Measurements from ENCODE around the gene SIRT5. TPM values are rescaled to one million over a fixed set of nuclear protein-coding genes. Genes with fewer than 3 reads are reported as not detected.
A peak's percentile ranks its signal among the peaks of the same experiment; 100 is the strongest.

Gene SIRT5
- polyA plus RNA-seq, 3 donors, result 3.3 to 5.0 (median 3.4) TPM

- Histone ChIP-seq H3K9ac (ENCODE audit: insufficient read depth, low read length, poor library complexity, severe bottlenecking) (no peak overlapping the region), H3K4me2 (replicated peaks; ENCODE audit: extremely low read depth, low read length, poor library complexity, severe bottlenecking) (no peak overlapping the region), H3K9me3 (replicated peaks in 1 of 2; ENCODE audit: control insufficient read depth in 1 of 2, insufficient read depth in 1 of 2, low read length in 2 of 2) (no peaks in the 10 kb centered on the region), H3K4me1 (ENCODE audit: control insufficient read depth in 1 of 2, insufficient read depth in 2 of 2, low read length in 2 of 2) (no peaks in the 10 kb centered on the region), H2AFZ (ENCODE audit: insufficient read depth, low read depth, low read length, poor library complexity, severe bottlenecking) (no peak overlapping the region), H3K27me3 (ENCODE audit: control insufficient read depth in 2 of 2, insufficient read depth in 2 of 2, low read length in 2 of 2) (no peaks in the 10 kb centered on the region), H3K27ac (ENCODE audit: low read depth in 1 of 2, low read length in 2 of 2) (no peak overlapping the region), H3K4me3 (replicated peaks in 1 of 3; ENCODE audit: low read depth in 2 of 3, low read length in 3 of 3) (no peak overlapping the region), H4K20me1 (ENCODE audit: insufficient read depth, low read length) (peaks cover 31% of the 10 kb centered on the region), H3K36me3 (replicated peaks in 1 of 2; ENCODE audit: control insufficient read depth in 1 of 2, insufficient read depth in 2 of 2, low read length in 2 of 2) (peaks cover 5 to 44% of the 10 kb centered on the region in 2 donors), H3K79me2 (ENCODE audit: insufficient read depth, low read length) (peaks cover 72% of the 10 kb centered on the region)
- TF ChIP-seq, protein P1, sequence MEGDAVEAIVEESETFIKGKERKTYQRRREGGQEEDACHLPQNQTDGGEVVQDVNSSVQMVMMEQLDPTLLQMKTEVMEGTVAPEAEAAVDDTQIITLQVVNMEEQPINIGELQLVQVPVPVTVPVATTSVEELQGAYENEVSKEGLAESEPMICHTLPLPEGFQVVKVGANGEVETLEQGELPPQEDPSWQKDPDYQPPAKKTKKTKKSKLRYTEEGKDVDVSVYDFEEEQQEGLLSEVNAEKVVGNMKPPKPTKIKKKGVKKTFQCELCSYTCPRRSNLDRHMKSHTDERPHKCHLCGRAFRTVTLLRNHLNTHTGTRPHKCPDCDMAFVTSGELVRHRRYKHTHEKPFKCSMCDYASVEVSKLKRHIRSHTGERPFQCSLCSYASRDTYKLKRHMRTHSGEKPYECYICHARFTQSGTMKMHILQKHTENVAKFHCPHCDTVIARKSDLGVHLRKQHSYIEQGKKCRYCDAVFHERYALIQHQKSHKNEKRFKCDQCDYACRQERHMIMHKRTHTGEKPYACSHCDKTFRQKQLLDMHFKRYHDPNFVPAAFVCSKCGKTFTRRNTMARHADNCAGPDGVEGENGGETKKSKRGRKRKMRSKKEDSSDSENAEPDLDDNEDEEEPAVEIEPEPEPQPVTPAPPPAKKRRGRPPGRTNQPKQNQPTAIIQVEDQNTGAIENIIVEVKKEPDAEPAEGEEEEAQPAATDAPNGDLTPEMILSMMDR (IDR thresholded peaks at IDR 0.05), result no peak
- DNase-seq, result no peak
- intact Hi-C loops (cut with micrococcal nuclease), result no loop called here
- Mint-ChIP-seq H3K4me1 (peaks cover 7% of the 10 kb centered on the region), H3K36me3 (peaks cover 22 to 30% of the 10 kb centered on the region in 2 donors), H3K9me3 (peaks cover 0 to 3% (median 0%) of the 10 kb centered on the region in 7 donors), H3K4me3 (no peak overlapping the region), H3K27ac (no peak overlapping the region), H3K27me3 (ENCODE audit: low read depth in 3 of 3) (peaks cover 0 to 2% (median 0%) of the 10 kb centered on the region in 3 donors)
- no CpG with 5 or more reads among the region's 1 CpG for WGBS (ENCODE audit: insufficient coverage)
Observed at GRCh38 chr6:13655700-13656099, 81.3 kb downstream of the SIRT5 start.

DNA sequence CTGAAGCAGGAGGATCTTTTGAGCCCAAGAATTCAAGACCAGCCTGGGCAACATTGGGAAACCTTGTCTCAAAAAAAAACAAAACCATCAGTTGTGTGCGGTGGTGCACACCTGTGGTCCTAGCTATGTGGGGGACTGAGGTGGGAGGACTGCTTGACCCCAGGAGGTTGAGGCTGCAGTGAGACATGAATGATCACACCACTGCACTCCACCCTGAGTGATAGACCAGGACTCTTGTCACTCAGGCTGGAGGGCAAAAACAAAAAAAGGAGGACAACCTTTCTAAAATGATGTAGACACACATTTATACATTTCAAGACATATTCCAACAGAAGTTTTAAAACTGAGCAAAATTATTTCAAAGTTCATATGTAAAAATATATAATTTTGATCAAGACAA lies 85.9 kb downstream of the SIRT5 start:
- no peaks in the 10 kb centered on the region for H3K9me3 ChIP-seq (replicated peaks in 1 of 2; ENCODE audit: control insufficient read depth in 1 of 2, insufficient read depth in 1 of 2, low read length in 2 of 2)
- H3K4me3 Mint-ChIP-seq, result no peak overlapping the region
- H3K79me2 ChIP-seq (ENCODE audit: insufficient read depth, low read length), result peaks cover 98% of the 10 kb centered on the region
- H3K36me3 Mint-ChIP-seq, result peaks cover 9 to 14% of the 10 kb centered on the region in 2 donors
- H3K4me1 Mint-ChIP-seq, result peaks cover 36% of the 10 kb centered on the region
- no peak overlapping the region for H3K4me2 ChIP-seq (replicated peaks; ENCODE audit: extremely low read depth, low read length, poor library complexity, severe bottlenecking)
- no peak overlapping the region for H3K4me3 ChIP-seq (replicated peaks in 1 of 3; ENCODE audit: low read depth in 2 of 3, low read length in 3 of 3)
- no peak for DNase-seq
- intact Hi-C loops (cut with micrococcal nuclease), result loop anchor here in 1 of 2 donors (10.0 kb wide), 1 partner anchor 55 kb away; the partner anchor contains the start of gene RANBP9
- H3K27ac ChIP-seq (ENCODE audit: low read depth in 1 of 2, low read length in 2 of 2), result no peak overlapping the region
- H2AFZ ChIP-seq (ENCODE audit: insufficient read depth, low read depth, low read length, poor library complexity, severe bottlenecking), result no peak overlapping the region
- WGBS (ENCODE audit: insufficient coverage), result 100% methylated on average over 1 of the region's 1 CpG
- H4K20me1 ChIP-seq (ENCODE audit: insufficient read depth, low read length), result peaks cover 71% of the 10 kb centered on the region
- no peaks in the 10 kb centered on the region for H3K9me3 Mint-ChIP-seq
- TF ChIP-seq, protein P1 (IDR thresholded peaks at IDR 0.05), result no peak
- no peak overlapping the region for H3K9ac ChIP-seq (ENCODE audit: insufficient read depth, low read length, poor library complexity, severe bottlenecking)
- H3K36me3 ChIP-seq (replicated peaks in 1 of 2; ENCODE audit: control insufficient read depth in 1 of 2, insufficient read depth in 2 of 2, low read length in 2 of 2), result peaks cover 3 to 20% of the 10 kb centered on the region in 2 donors
- peaks cover 0 to 2% (median 0%) of the 10 kb centered on the region in 3 donors for H3K27me3 Mint-ChIP-seq (ENCODE audit: low read depth in 3 of 3)
- H3K27ac Mint-ChIP-seq, result peak overlapping the region in 2 of 7 donors; percentile 59 to 66
- H3K27me3 ChIP-seq (ENCODE audit: control insufficient read depth in 2 of 2, insufficient read depth in 2 of 2, low read length in 2 of 2), result no peaks in the 10 kb centered on the region
- H3K4me1 ChIP-seq (ENCODE audit: control insufficient read depth in 1 of 2, insufficient read depth in 2 of 2, low read length in 2 of 2), result no peaks in the 10 kb centered on the region
